Measurements from ENCODE around the gene PPM1A.

The PPM1A gene

GRCh38 chr14:60309867-60310552, 61.0 kb downstream of the PPM1A start:
- no peak for TF ChIP-seq ESRRG (CRISPR knock-in tag; IDR thresholded peaks at IDR 0.05)
- TF ChIP-seq POU6F1 (CRISPR knock-in tag; IDR thresholded peaks at IDR 0.05; ENCODE audit: borderline replicate concordance, low read depth), result no peak
- TF ChIP-seq TCF4 (CRISPR knock-in tag; IDR thresholded peaks at IDR 0.05; ENCODE audit: borderline replicate concordance), result no peak
- no peak for TF ChIP-seq ZNF8 (CRISPR knock-in tag; IDR thresholded peaks at IDR 0.05)
- no peak for TF ChIP-seq BACH2 (CRISPR knock-in tag; IDR thresholded peaks at IDR 0.05; ENCODE audit: borderline replicate concordance)
- no peak for TF ChIP-seq TSHZ2 (CRISPR knock-in tag; IDR thresholded peaks at IDR 0.05)
- no peak for TF ChIP-seq PATZ1 (CRISPR knock-in tag; IDR thresholded peaks at IDR 0.05; ENCODE audit: borderline replicate concordance)
- no peak for TF ChIP-seq TOX (CRISPR knock-in tag; IDR thresholded peaks at IDR 0.05; ENCODE audit: borderline replicate concordance)
- no peak for TF ChIP-seq GLIS3 (CRISPR knock-in tag; IDR thresholded peaks at IDR 0.05)
- TF ChIP-seq SNAI2 (CRISPR knock-in tag; IDR thresholded peaks at IDR 0.05), result no peak
- TF ChIP-seq OSR1 (CRISPR knock-in tag; IDR thresholded peaks at IDR 0.05), result no peak
- TF ChIP-seq RARB (CRISPR knock-in tag; IDR thresholded peaks at IDR 0.05), result no peak
- no peak for TF ChIP-seq ZNF70 (CRISPR knock-in tag; IDR thresholded peaks at IDR 0.05)
- TF ChIP-seq CSDC2 (CRISPR knock-in tag; IDR thresholded peaks at IDR 0.05), result no peak
- TF ChIP-seq CREB5 (CRISPR knock-in tag; IDR thresholded peaks at IDR 0.05; ENCODE audit: low read depth), result no peak
- peak; percentile 69 for ATAC-seq

- ATAC-seq, result peak; percentile 85
- TF ChIP-seq TSHZ2 (CRISPR knock-in tag; IDR thresholded peaks at IDR 0.05) (peak; percentile 55; the same call in 1 of the 2 replicates), GLIS3 (CRISPR knock-in tag; IDR thresholded peaks at IDR 0.05) (no peak), ZNF70 (CRISPR knock-in tag; IDR thresholded peaks at IDR 0.05) (no peak), CSRNP3 (CRISPR knock-in tag; IDR thresholded peaks at IDR 0.05) (peak; percentile 52; the same call in 1 of the 2 replicates), TOX (CRISPR knock-in tag; IDR thresholded peaks at IDR 0.05; ENCODE audit: borderline replicate concordance) (no peak), TCF4 (CRISPR knock-in tag; IDR thresholded peaks at IDR 0.05; ENCODE audit: borderline replicate concordance) (peak; percentile 86), ZNF8 (CRISPR knock-in tag; IDR thresholded peaks at IDR 0.05) (no peak), POU6F1 (CRISPR knock-in tag; IDR thresholded peaks at IDR 0.05; ENCODE audit: borderline replicate concordance, low read depth) (no peak), ARNTL (CRISPR knock-in tag; IDR thresholded peaks at IDR 0.05; ENCODE audit: borderline replicate concordance, low read depth) (no peak), OSR1 (CRISPR knock-in tag; IDR thresholded peaks at IDR 0.05) (no peak), PATZ1 (CRISPR knock-in tag; IDR thresholded peaks at IDR 0.05; ENCODE audit: borderline replicate concordance) (no peak), PPARA (CRISPR knock-in tag; IDR thresholded peaks at IDR 0.05; ENCODE audit: borderline replicate concordance) (no peak), ZNF565 (CRISPR knock-in tag; conservative IDR thresholded peaks at IDR 0.05; ENCODE audit: low read depth) (no peak), CSDC2 (CRISPR knock-in tag; IDR thresholded peaks at IDR 0.05) (no peak), CREB5 (CRISPR knock-in tag; IDR thresholded peaks at IDR 0.05; ENCODE audit: low read depth) (peak; percentile 64; the same call in 1 of the 2 replicates)
Observed at GRCh38 chr14:60311417-60311816, 62.4 kb downstream of the PPM1A start.

All from SK-N-SH treated with all-trans-retinoic acid at 6 μM for 48 hours (cell line).